T1000 (cell line): ENCODE data around the gene AP1AR.
"Not testable (repeated sequence)": the region's sequence is repeated elsewhere in the genome, so short reads cannot be mapped to it uniquely, and the experiment has no call there.

ENCODE experiments used
- DNase-seq: peaks from one replicate; lab custom pipeline; 2025; ENCODE audit warnings: mixed read lengths; lab: John Stamatoyannopoulos, UW

Gene AP1AR

DNA sequence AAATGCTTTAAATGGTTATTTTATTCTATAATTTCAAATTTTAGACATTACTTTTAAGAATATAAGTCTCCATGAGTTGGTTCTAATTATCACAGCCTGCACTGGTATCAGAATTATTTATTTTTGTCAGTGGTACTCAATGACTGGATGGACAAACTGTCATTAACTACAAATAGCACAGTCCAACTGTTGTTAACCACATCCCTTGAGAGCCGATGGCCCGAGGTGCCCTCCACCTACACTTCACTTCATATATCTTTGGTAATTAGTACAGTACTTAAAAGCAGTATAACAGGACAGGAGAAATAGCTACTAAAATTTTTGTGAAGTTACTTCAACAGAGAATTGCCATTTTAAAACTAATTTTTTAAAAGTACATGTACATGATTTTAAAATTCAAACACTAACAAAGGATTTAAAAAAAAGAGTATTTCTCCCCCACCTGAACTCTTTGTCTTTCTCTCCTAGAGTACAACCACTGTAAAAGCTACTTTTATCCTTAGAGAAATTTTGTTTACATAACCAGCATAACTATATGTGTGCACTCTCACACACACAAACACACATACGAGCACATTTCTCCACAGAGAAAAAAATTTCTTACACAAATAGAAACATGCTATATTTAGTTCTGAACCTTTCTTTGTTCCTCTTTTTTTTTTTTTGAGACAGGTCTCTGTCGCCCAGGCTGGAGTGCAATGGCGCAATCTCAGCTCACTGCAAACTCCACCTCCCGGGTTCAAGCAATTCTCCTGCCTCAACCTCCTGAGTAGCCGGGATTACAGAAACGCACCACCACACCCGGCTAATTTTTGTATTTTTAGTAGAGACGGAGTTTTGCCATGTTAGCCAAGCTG is 47.7 kb downstream of the AP1AR start:
- DNase-seq, result no peak

- no peak for DNase-seq
Measured at GRCh38 chr4:112279882-112280315, 48.3 kb downstream of the AP1AR start.

GRCh38 chr4:112280386-112281056 is 48.9 kb downstream of the AP1AR start:
- DNase-seq, result no peak

GRCh38 chr4:112281895-112282398 is 50.4 kb downstream of the AP1AR start:
- not testable (repeated sequence) for DNase-seq

- no peak for DNase-seq
Measured at GRCh38 chr4:112282860-112283667, 51.5 kb downstream of the AP1AR start.

GRCh38 chr4:112284166-112284565 is 52.6 kb downstream of the AP1AR start:
- DNase-seq, result no peak

DNA sequence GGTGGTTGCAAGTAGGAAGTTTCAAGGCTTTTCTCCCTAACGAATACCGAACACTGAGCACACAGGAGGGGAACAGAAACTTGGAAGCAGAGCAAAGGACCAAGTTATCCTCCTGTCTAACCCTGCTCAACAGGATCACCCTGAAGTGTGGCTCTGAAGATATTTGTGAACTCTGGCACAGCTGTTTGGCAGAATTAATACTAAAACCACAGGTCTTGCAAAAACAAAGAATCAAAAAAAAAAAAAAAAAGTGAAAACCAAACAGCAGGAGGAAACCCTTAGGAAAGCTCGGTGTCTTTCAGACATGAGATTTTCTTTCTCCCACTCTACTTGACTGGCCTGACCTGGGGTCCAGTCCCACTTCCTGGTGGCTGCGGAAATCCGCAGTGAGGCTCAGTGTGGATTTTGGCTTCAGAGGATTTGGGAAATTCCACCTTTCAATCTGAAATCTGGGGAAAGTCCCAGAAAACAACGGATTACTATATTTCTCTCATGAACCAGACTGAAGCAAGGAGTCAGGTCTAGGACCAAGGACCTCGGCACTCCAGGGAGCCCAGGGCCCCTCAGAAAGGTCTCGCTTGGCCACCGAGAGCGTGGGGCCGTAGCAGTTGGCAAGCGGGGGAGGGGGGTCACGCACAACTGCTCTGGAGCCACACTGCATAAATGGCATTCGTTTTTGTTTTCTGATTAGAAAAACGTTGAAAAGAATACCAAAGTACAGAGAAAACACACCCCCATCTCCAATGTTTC is 53.2 kb downstream of the AP1AR start:
- no peak for DNase-seq

DNA sequence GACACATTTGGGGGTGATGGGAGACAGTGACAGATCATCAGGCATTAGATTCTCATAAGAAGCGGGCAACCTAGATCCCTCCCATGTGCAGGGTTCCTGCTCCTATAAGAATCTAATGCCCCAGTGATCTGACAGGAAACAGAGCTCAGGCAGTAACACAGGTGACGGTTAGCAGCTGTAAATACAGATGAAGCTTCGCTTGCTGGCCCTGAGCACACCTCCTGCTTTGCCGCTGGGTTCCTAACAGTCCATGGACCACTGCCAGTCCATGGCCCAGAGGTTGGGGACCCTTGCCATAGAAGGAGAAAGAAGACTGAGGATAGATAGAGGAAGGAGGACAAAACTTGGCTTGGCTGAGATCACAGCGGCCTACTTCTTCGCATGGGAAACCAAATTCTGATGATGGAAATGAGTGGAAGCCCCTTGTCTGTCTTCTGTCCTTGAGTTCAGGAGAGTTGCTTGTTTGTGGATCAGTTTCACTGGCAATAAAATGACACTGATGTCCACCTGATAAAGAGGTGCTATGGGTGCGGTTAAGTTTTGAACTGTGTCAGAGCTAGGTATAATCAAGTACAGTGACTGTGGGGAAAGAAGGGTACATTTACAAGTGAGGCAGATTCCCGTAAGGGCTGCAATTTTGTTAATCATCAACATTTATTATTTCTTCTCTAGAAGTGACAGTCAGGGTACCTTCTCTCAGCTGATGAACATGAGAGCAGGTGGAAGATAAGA is 55.8 kb downstream of the AP1AR start:
- no peak for DNase-seq

- no peak for DNase-seq
Measured at GRCh38 chr4:112288455-112288854, 56.9 kb downstream of the AP1AR start.

- DNase-seq, result no peak
Measured at GRCh38 chr4:112289407-112290253, 58.0 kb downstream of the AP1AR start.

DNA sequence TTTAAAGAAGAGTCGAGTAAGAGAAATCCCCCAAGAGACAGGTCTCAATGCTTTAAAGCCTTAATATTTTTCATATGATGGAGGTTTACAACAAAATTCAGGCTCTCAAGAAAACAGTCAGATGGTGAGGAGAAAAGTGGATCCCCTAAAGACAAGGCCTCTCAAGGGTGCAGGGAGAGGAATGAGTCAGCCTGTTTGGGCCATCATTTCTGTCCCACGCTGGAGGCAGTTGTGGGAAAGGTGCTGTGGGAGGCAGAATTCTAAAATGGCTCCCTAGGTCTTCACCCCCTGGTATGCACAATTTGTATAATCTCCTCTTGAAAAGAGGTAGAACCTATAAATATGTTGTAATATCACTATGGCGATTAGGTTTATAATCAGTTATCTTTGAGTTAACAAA is 58.8 kb downstream of the AP1AR start:
- DNase-seq, result no peak

DNA sequence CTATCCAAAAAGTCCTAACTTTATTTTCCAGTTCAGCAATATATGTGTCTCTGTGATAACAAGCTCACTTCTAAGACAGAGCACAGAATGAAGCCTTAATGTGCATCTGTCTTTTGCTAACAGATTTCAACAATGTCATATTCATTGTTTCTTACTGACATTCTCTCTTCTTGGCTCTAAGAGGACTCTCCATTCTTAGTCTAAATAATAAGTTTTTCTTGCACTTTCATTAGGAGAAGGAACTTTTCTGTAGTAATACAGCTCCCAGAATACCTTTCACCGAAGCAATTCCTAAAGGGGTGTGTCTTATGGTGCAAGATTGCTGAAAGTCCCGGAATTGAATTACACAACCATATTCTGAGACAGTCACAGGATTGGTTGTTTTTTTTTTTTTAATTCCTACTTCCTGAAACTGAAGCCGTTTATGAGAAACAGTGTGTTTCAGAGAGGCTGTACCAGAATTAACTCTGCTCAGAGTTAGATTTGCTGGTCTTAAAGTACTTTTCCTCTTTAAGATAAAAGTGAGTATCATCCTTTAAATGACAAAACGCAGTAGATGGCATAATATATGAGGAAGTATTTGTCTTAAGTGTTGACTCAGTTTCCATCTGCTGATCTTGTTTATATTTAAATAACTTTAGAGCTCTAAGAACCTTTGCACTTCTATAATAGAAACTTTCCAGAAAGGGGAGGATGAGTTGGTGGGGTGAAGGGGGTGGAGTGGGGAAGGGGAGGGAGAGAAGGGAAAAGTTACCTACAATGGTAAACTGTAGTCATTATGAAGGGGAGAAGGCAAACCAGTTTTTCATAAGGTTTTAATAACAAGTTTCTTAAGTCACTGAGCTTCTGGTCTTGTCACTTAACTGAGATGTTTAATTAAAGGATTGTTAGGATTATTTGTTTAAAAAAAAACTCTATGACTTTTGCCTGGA is 65.6 kb downstream of the AP1AR start, which contains the start of gene ALPK1:
ALPK1 (plus strand) TSS at position 421 of the 932 bp plus-strand sequence.
- no peak for DNase-seq

GRCh38 chr4:112299721-112300120 is 68.1 kb downstream of the AP1AR start:
- DNase-seq, result no peak

DNA sequence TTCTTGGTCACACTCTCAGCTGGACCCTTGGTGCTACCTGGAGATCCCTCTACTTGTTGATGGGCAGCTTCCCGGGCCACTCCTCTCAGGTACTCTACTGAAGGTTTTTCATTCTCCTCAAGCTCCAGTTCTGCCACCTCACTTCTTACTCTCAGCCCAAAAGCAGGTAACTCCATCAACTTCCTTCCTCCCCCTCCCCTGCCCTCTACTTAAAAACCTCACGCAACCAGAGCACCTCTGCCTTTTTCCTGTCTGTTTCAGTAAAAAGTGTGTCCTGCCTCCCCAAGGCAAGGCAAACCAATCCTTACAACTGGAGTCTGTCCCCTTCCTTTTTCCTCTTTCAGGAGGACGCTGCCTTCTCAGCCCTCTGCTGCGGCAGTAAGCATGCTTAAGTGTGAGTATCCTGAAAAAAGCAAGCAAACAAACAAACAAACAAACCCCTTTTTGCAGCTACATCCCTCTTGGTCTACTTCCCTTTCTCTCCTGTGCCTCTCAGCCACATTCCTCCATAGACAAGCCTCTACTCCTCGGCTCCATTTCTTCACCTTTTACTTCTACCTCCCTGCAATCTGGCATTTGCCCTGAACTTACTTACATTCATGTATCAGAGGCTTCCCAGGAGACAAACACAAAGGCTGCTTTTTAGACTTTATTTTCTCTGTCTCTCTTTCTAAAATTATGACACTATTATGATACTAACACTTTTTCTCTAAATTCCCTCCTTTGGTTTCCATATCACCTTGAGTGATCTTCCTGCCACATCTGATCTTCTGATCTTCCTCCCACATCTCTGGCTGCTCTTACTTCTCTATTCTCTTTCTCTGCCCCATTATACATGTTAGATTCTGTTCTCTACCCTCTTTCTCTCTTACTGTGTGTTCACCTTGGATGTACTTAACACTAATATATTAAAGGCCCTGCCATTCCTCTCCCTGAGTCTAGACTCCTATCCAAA is 71.0 kb downstream of the AP1AR start:
- no peak for DNase-seq

DNA sequence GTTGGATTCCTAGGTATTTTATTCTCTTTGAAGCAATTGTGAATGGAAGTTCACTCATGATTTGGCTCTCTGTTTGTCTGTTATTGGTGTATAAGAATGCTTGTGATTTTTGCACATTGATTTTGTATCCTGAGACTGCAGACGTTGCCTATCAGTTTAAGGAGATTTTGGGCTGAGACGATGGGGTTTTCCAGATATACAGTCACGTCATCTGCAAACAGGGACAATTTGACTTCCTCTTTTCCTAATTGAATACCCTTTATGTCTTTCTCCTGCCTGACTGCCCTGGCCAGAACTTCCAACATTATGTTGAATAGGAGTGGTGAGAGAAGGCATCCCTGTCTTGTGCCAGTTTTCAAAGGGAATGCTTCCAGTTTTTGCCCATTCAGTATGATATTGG is 73.9 kb downstream of the AP1AR start:
- DNase-seq, result not testable (repeated sequence)

- DNase-seq, result not testable (repeated sequence)
Measured at GRCh38 chr4:112309263-112309791, 77.7 kb downstream of the AP1AR start.

- no peak for DNase-seq
Measured at GRCh38 chr4:112311516-112311915, 79.9 kb downstream of the AP1AR start.
